Vagina (tissue), 2 donors: ENCODE data around the gene PROM2. TPM values are rescaled to one million over a fixed set of nuclear protein-coding genes. Genes with fewer than 3 reads are reported as not detected.

ENCODE experiments used
- DNase-seq, 2 donors: peaks; one replicate each; pipeline ENCODE4 v3.0.0-alpha.2; 2017; ENCODE audit errors: extremely low spot score in 2 of 2
- H3K27ac ChIP-seq: fragments of 200-600 bp; sonication (generic); one replicate; pipeline ENCODE4 v1.5.1; 2019
- H3K27me3 ChIP-seq: fragments of 200-600 bp; sonication (generic); one replicate; pipeline ENCODE4 v1.5.1; 2019
- H3K36me3 ChIP-seq, 2 donors: fragments of 200-600 bp; sonication (generic); one replicate each; pipeline ENCODE4 v1.5.1; 2017 to 2019
- H3K4me1 ChIP-seq: fragments of 200-600 bp; sonication (generic); one replicate; pipeline ENCODE4 v1.5.1; 2019
- H3K4me3 ChIP-seq, 2 donors: fragments of 200-600 bp; sonication (generic); 1 replicate in 1 of 2; 2 replicates in 1 of 2; pipeline ENCODE4 v1.5.1; 2016 to 2019
- H3K9me3 ChIP-seq: fragments of 200-600 bp; sonication (generic); one replicate; pipeline ENCODE4 v1.5.1; 2019
- CTCF ChIP-seq, 3 experiments: fragments of 450-650 bp in 2 of 3; fragments of 200-600 bp in 1 of 3; sonication (generic) in 1 of 3; IDR thresholded peaks; one replicate each; pipeline ENCODE4 v1.5.1; 2017 to 2019; ENCODE audit warnings: antibody characterized with exemption in 3 of 3, mild to moderate bottlenecking in 2 of 3, moderate library complexity in 2 of 3
- POLR2A ChIP-seq, 2 donors: fragments of 450-650 bp; IDR thresholded peaks; one replicate each; pipeline ENCODE4 v1.6.1; 2017; ENCODE audit warnings: antibody characterized with exemption in 2 of 2, mild to moderate bottlenecking in 2 of 2, moderate library complexity in 2 of 2
- POLR2AphosphoS5 ChIP-seq, 2 donors: sonication (generic); formaldehyde crosslinking; IDR thresholded peaks; one replicate each; pipeline ENCODE4 v1.9.0; 2017; ENCODE audit warnings: antibody characterized with exemption in 2 of 2, mild to moderate bottlenecking in 2 of 2, low read depth in 1 of 2; ENCODE audit not compliant: insufficient read depth in 1 of 2
- intact Hi-C: fragments of 100-400 bp; cut with DNase I; formaldehyde crosslinking; loops from one replicate; pipeline ENCODE4 v1.15.1; 2023
- total RNA-seq: library from RNA; depleted of rRNA; stranded (reverse); fragments of >200 nt; gene quantifications from one replicate; pipeline ENCODE4 v1.2.3, GENCODE V29; 2016

Gene PROM2
- total RNA-seq, 1 donor from 2014 or later = 70.5 TPM

GRCh38 chr2:95265182-95265581, 9.1 kb upstream of the PROM2 start:
- Histone ChIP-seq H3K27ac (no peak overlapping the region), H3K36me3 (no peaks in the 10 kb centered on the region), H3K27me3 (no peaks in the 10 kb centered on the region), H3K4me3 (no peak overlapping the region), H3K4me1 (peaks cover 5% of the 10 kb centered on the region), H3K9me3 (no peaks in the 10 kb centered on the region)
- no peak for DNase-seq
- intact Hi-C loops = no loop called here
- no peak for TF ChIP-seq POLR2AphosphoS5 (IDR thresholded peaks at IDR 0.05; ENCODE audit: insufficient read depth in 1 of 2, low read depth in 1 of 2)
- TF ChIP-seq POLR2A (IDR thresholded peaks at IDR 0.05) = no peak
- TF ChIP-seq CTCF (IDR thresholded peaks at IDR 0.05) = no peak

- H3K4me1 ChIP-seq = no peaks in the 10 kb centered on the region
- intact Hi-C loops = no loop called here
- no peak for DNase-seq
- no peaks in the 10 kb centered on the region for H3K27me3 ChIP-seq
- H3K27ac ChIP-seq = no peak overlapping the region
- no peaks in the 10 kb centered on the region for H3K9me3 ChIP-seq
- no peak overlapping the region for H3K4me3 ChIP-seq
- TF ChIP-seq CTCF (IDR thresholded peaks at IDR 0.05) (no peak), POLR2A (IDR thresholded peaks at IDR 0.05) (no peak), POLR2AphosphoS5 (IDR thresholded peaks at IDR 0.05; ENCODE audit: insufficient read depth in 1 of 2, low read depth in 1 of 2) (no peak)
- H3K36me3 ChIP-seq = no peaks in the 10 kb centered on the region
Observed at GRCh38 chr2:95266781-95267430, 7.3 kb upstream of the PROM2 start.

GRCh38 chr2:95267458-95268210, 6.6 kb upstream of the PROM2 start:
- H3K4me1 ChIP-seq = no peaks in the 10 kb centered on the region
- DNase-seq = peak in 1 of 2 donors; percentile 40
- TF ChIP-seq CTCF (IDR thresholded peaks at IDR 0.05) (no peak), POLR2A (IDR thresholded peaks at IDR 0.05) (no peak), POLR2AphosphoS5 (IDR thresholded peaks at IDR 0.05; ENCODE audit: insufficient read depth in 1 of 2, low read depth in 1 of 2) (no peak)
- H3K27ac ChIP-seq = no peak overlapping the region
- H3K9me3 ChIP-seq = no peaks in the 10 kb centered on the region
- H3K27me3 ChIP-seq = no peaks in the 10 kb centered on the region
- H3K4me3 ChIP-seq = no peak overlapping the region
- H3K36me3 ChIP-seq = no peaks in the 10 kb centered on the region
- intact Hi-C loops = no loop called here

GRCh38 chr2:95268211-95269035, 5.8 kb upstream of the PROM2 start:
- DNase-seq = peak in 1 of 2 donors; percentile 77
- H3K27me3 ChIP-seq = no peaks in the 10 kb centered on the region
- TF ChIP-seq POLR2AphosphoS5 (IDR thresholded peaks at IDR 0.05; ENCODE audit: insufficient read depth in 1 of 2, low read depth in 1 of 2) (no peak), POLR2A (IDR thresholded peaks at IDR 0.05) (no peak), CTCF (IDR thresholded peaks at IDR 0.05) (no peak)
- H3K27ac ChIP-seq = no peak overlapping the region
- intact Hi-C loops = no loop called here
- no peaks in the 10 kb centered on the region for H3K36me3 ChIP-seq
- H3K9me3 ChIP-seq = no peaks in the 10 kb centered on the region
- no peaks in the 10 kb centered on the region for H3K4me1 ChIP-seq
- H3K4me3 ChIP-seq = no peak overlapping the region
